HG02759 (cell line): ENCODE data around the gene HIVEP1.
"Not testable (repeated sequence)": the region's sequence is repeated elsewhere in the genome, so short reads cannot be mapped to it uniquely, and the experiment has no call there.

Source experiments
- ATAC-seq: cut with Tn5 transposase; IDR thresholded peaks from one replicate; pipeline ENCODE4 v1.9.1; 2021; ENCODE audit warnings: mild to moderate bottlenecking, moderate library complexity; ENCODE audit not compliant: unreplicated experiment

HIVEP1 gene

GRCh38 chr6:12176782-12177181, 164.7 kb downstream of the HIVEP1 start:
- not testable (repeated sequence) for ATAC-seq

- no peak for ATAC-seq
Observed at GRCh38 chr6:12178521-12178920, 166.4 kb downstream of the HIVEP1 start.

- ATAC-seq, result no peak
Observed at GRCh38 chr6:12181481-12181880, 169.4 kb downstream of the HIVEP1 start.

- no peak for ATAC-seq
Observed at GRCh38 chr6:12182676-12183075, 170.6 kb downstream of the HIVEP1 start.

GRCh38 chr6:12185081-12185673, 173.1 kb downstream of the HIVEP1 start:
- no peak for ATAC-seq

GRCh38 chr6:12186528-12186927, 174.4 kb downstream of the HIVEP1 start:
- ATAC-seq, result no peak

GRCh38 chr6:12189150-12189549, 177.0 kb downstream of the HIVEP1 start:
- ATAC-seq, result no peak

GRCh38 chr6:12189661-12190060, 177.5 kb downstream of the HIVEP1 start:
- ATAC-seq, result no peak

- ATAC-seq, result no peak
Observed at GRCh38 chr6:12190252-12190651, 178.1 kb downstream of the HIVEP1 start.

- no peak for ATAC-seq
Observed at GRCh38 chr6:12196326-12196936, 184.3 kb downstream of the HIVEP1 start.

- no peak for ATAC-seq
Observed at GRCh38 chr6:12198851-12199250, 186.7 kb downstream of the HIVEP1 start.

- ATAC-seq, result no peak
Observed at GRCh38 chr6:12200015-12200564, 188.0 kb downstream of the HIVEP1 start.

GRCh38 chr6:12200761-12201160, 188.6 kb downstream of the HIVEP1 start:
- no peak for ATAC-seq

- no peak for ATAC-seq
Observed at GRCh38 chr6:12203001-12203400, 190.9 kb downstream of the HIVEP1 start.

GRCh38 chr6:12208190-12208589, 196.1 kb downstream of the HIVEP1 start:
- no peak for ATAC-seq

- no peak for ATAC-seq
Observed at GRCh38 chr6:12208673-12209072, 196.6 kb downstream of the HIVEP1 start.
